Activated naive CD4-positive, alpha-beta T cell treated with anti-CD3 and anti-CD28 coated beads for 36 hours (primary cell): ENCODE results near the gene GCLC. TPM values are rescaled to one million over a fixed set of nuclear protein-coding genes. Genes with fewer than 3 reads are reported as not detected.
"Not testable (repeated sequence)": the region's sequence is repeated elsewhere in the genome, so short reads cannot be mapped to it uniquely, and the experiment has no call there.

Experiments used
- CTCF ChIA-PET: fragments of 350-600 bp; sonication (Branson Sonifier 250); formaldehyde crosslinking; loops from one replicate; lab custom pipeline; 2021; ENCODE audit warnings: antibody characterized with exemption; lab: Charles Lee
- DNase-seq: peaks from one replicate; pipeline ENCODE4 v3.0.0-alpha.2; 2020
- H3K27ac Mint-ChIP-seq: one replicate; pipeline ENCODE4 v1.8.0; 2021; ENCODE audit warnings: mild to moderate bottlenecking, mixed read lengths
- H3K27me3 Mint-ChIP-seq: one replicate; pipeline ENCODE4 v1.8.0; 2021; ENCODE audit warnings: low read depth, mixed read lengths
- H3K36me3 Mint-ChIP-seq: one replicate; pipeline ENCODE4 v1.8.0; 2021; ENCODE audit warnings: low read depth, mixed read lengths
- H3K4me1 Mint-ChIP-seq: one replicate; pipeline ENCODE4 v1.8.0; 2021; ENCODE audit warnings: low read depth, mixed read lengths
- H3K4me3 Mint-ChIP-seq: one replicate; pipeline ENCODE4 v1.8.0; 2021; ENCODE audit warnings: mild to moderate bottlenecking, moderate library complexity, mixed read lengths
- H3K9me3 Mint-ChIP-seq: one replicate; pipeline ENCODE4 v1.8.0; 2021; ENCODE audit warnings: mixed read lengths
- intact Hi-C: fragments of 100-400 bp; cut with micrococcal nuclease; formaldehyde crosslinking; loops from one replicate; pipeline ENCODE4 v1.15.1; 2023
- total RNA-seq, 2 experiments: library from RNA; stranded (reverse); gene quantifications; one replicate each; pipeline ENCODE4 v1.2.3, GENCODE V29; 2021

GCLC gene
- total RNA-seq, 2 experiments from 2014 or later: 13.9 to 18.1 TPM

DNA sequence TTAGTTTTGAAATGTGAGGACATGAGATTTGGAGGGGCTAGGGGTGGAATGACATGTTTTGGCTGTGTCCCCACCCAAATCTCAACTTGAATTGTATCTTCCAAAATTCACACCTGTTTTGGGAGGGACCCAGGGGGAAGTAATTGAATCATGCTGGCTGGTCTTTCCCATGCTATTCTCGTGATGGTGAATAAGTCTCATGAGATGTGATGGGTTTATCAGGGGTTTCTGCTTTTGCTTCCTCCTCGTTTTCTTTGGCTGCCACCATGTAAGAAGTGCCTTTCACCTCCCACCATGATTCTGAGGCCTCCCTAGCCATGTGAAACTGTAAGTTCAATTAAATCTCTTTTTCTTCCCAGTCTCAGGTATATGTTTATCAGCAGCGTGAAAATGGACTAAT is 8.7 kb upstream of the GCLC start:
- H3K36me3 Mint-ChIP-seq, H3K4me3 Mint-ChIP-seq, CTCF ChIA-PET, H3K4me1 Mint-ChIP-seq, DNase-seq, intact Hi-C loops, H3K9me3 Mint-ChIP-seq, H3K27me3 Mint-ChIP-seq, H3K27ac Mint-ChIP-seq: not testable (repeated sequence)

- peaks cover 14% of the 10 kb centered on the region for H3K4me1 Mint-ChIP-seq
- DNase-seq, intact Hi-C loops, H3K27me3 Mint-ChIP-seq, H3K36me3 Mint-ChIP-seq, H3K4me3 Mint-ChIP-seq, H3K27ac Mint-ChIP-seq, CTCF ChIA-PET, H3K9me3 Mint-ChIP-seq: not testable (repeated sequence)
Measured at GRCh38 chr6:53551681-53552080, 6.8 kb upstream of the GCLC start.

DNA sequence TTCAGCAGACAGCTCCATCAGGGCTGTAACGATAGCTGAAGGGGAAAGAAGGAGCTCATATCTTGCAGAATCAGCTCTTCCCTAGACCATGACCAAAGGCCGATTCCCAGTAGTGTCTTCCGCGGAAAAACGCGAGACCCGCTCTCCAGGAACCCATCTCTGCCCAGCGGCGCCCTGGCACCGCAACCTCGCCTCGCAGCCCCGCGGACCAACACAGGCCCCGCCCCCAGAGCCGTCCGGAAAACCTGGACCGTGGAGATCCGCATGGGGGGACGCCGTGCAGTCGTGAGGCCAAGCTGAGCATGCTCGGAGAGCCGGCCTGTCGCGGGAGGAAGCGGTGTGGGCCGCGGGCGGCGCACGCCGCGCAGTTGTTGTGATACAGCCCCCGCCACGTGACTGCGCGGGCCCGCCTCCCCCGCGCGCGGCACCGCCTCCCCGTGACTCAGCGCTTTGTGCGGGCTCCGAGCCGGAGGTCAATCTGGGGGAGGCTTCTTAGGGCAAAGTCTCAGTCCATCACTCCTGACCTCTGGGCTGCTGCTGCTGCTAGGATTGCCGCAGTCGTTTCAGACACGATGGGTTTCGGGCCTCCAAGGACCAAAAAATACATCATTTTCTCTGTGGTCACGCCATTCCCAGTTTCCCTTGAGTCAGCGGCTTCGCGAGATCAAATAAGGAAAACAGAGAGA is 3.1 kb upstream of the GCLC start:
- Mint-ChIP-seq H3K36me3 (no peaks in the 10 kb centered on the region), H3K27ac (peak overlapping the region; percentile 67), H3K27me3 (no peaks in the 10 kb centered on the region), H3K9me3 (no peaks in the 10 kb centered on the region), H3K4me1 (peaks cover 40% of the 10 kb centered on the region), H3K4me3 (peak overlapping the region; percentile 85)
- intact Hi-C loops: loop anchor here (1.0 to 5.0 kb wide), 4 partner anchors 31 to 551 kb away; partner anchors contain the start of genes FBXO9 and GSTA4
- CTCF ChIA-PET: interaction anchor here (0.8 to 2.2 kb wide), 5 partner anchors 52 to 180 kb away, joined by 3 to 12 read pairs (median 5); no protein-coding TSS in a partner anchor
- peak; percentile 94 for DNase-seq

GRCh38 chr6:53547166-53547810 is 2.4 kb upstream of the GCLC start:
- no peaks in the 10 kb centered on the region for H3K9me3 Mint-ChIP-seq
- no peaks in the 10 kb centered on the region for H3K36me3 Mint-ChIP-seq
- peaks cover 47% of the 10 kb centered on the region for H3K4me1 Mint-ChIP-seq
- intact Hi-C loops: loop anchor here (5.0 kb wide), 1 partner anchor 550 kb away; the partner anchor contains the start of gene GSTA4
- DNase-seq: no peak
- no peaks in the 10 kb centered on the region for H3K27me3 Mint-ChIP-seq
- H3K4me3 Mint-ChIP-seq: peak overlapping the region; percentile 85
- CTCF ChIA-PET: interaction anchor here (1.3 to 2.2 kb wide), 3 partner anchors 54 to 172 kb away, joined by 5 to 12 read pairs (median 8); no protein-coding TSS in a partner anchor
- peak overlapping the region; percentile 12 for H3K27ac Mint-ChIP-seq

GRCh38 chr6:53546281-53546680 is 1.4 kb upstream of the GCLC start:
- CTCF ChIA-PET: interaction anchor here (0.7 kb wide), 1 partner anchor 106 kb away, joined by 6 read pairs; no protein-coding TSS in a partner anchor
- no peak overlapping the region for H3K27ac Mint-ChIP-seq
- H3K4me3 Mint-ChIP-seq: no peak overlapping the region

GRCh38 chr6:53544217-53544469 is 758 bp downstream of the GCLC start:
- peaks cover 65% of the 10 kb centered on the region for H3K4me1 Mint-ChIP-seq

More at GRCh38 chr6:53546281-53546680, 1.4 kb upstream of the GCLC start:
- Mint-ChIP-seq H3K36me3 (no peaks in the 10 kb centered on the region), H3K4me1 (peaks cover 55% of the 10 kb centered on the region), H3K27me3 (no peaks in the 10 kb centered on the region), H3K9me3 (no peaks in the 10 kb centered on the region)
- intact Hi-C loops: loop anchor here (5.0 kb wide), 1 partner anchor 549 kb away; the partner anchor contains the start of gene GSTA4
- DNase-seq: no peak

GRCh38 chr6:53543359-53544216 is 1.3 kb downstream of the GCLC start:
- Mint-ChIP-seq H3K36me3 (no peaks in the 10 kb centered on the region), H3K4me1 (peaks cover 65% of the 10 kb centered on the region), H3K27ac (peak overlapping the region; percentile 79), H3K9me3 (no peaks in the 10 kb centered on the region), H3K4me3 (peak overlapping the region; percentile 94), H3K27me3 (no peaks in the 10 kb centered on the region)
- intact Hi-C loops: loop anchor here (1.0 to 5.0 kb wide), 10 partner anchors 36 to 559 kb away; no protein-coding TSS in a partner anchor
- CTCF ChIA-PET: interaction anchor here (1.3 to 2.5 kb wide), 3 partner anchors 103 to 180 kb away, joined by 3 to 19 read pairs (median 3); no protein-coding TSS in a partner anchor
- no peak for DNase-seq

More at GRCh38 chr6:53544217-53544469, 758 bp downstream of the GCLC start:
- Mint-ChIP-seq H3K27ac (peak overlapping the region; percentile 79), H3K9me3 (no peaks in the 10 kb centered on the region), H3K27me3 (no peaks in the 10 kb centered on the region), H3K36me3 (no peaks in the 10 kb centered on the region), H3K4me3 (peak overlapping the region; percentile 94)
- CTCF ChIA-PET: interaction anchor here (1.3 to 2.5 kb wide), 3 partner anchors 103 to 180 kb away, joined by 3 to 19 read pairs (median 3); no protein-coding TSS in a partner anchor
- peak; percentile 25 for DNase-seq
- intact Hi-C loops: loop anchor here (1.0 to 5.0 kb wide), 5 partner anchors 107 to 357 kb away; no protein-coding TSS in a partner anchor

DNA sequence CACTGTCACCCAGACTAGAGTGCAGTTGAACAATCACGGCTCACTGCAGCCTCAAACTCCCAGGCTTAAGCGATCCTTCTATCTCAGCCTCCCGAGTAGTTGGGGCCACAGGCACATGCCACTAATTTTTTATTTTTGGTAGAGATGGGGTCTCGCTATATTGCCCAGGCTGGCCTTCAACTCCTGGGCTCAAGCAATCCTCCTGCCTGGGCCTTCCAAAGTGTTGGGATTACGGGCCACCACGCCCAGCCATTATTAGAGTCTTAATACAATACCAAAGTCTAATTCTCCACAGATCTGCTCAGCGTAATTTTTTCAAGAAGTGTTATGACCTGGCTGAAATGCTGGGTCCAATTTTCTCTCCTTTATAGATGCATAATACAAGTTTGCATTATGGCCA is 3.0 kb downstream of the GCLC start:
- CTCF ChIA-PET: no interaction called here
- Mint-ChIP-seq H3K4me1 (peaks cover 57% of the 10 kb centered on the region), H3K36me3 (no peaks in the 10 kb centered on the region), H3K4me3 (no peak overlapping the region), H3K27me3 (no peaks in the 10 kb centered on the region), H3K27ac (no peak overlapping the region), H3K9me3 (no peaks in the 10 kb centered on the region)
- intact Hi-C loops: loop anchor here (2.0 to 5.0 kb wide), 3 partner anchors 115 to 557 kb away; no protein-coding TSS in a partner anchor
- DNase-seq: no peak

GRCh38 chr6:53540129-53540692 is 4.7 kb downstream of the GCLC start:
- intact Hi-C loops: loop anchor here (5.0 kb wide), 1 partner anchor 353 kb away; no protein-coding TSS in a partner anchor
- H3K4me1 Mint-ChIP-seq: peaks cover 52% of the 10 kb centered on the region
- no peak overlapping the region for H3K4me3 Mint-ChIP-seq
- H3K36me3 Mint-ChIP-seq: no peaks in the 10 kb centered on the region
- H3K27ac Mint-ChIP-seq: no peak overlapping the region
- DNase-seq: no peak
- no peaks in the 10 kb centered on the region for H3K27me3 Mint-ChIP-seq
- CTCF ChIA-PET: interaction anchor here (0.7 to 1.2 kb wide), 2 partner anchors 43 to 186 kb away, joined by 3 read pairs; no protein-coding TSS in a partner anchor
- H3K9me3 Mint-ChIP-seq: no peaks in the 10 kb centered on the region

- CTCF ChIA-PET: interaction anchor here (1.2 to 2.7 kb wide), 2 partner anchors 42 to 189 kb away, joined by 3 to 6 read pairs; no protein-coding TSS in a partner anchor
- Mint-ChIP-seq H3K27ac (no peak overlapping the region), H3K36me3 (no peaks in the 10 kb centered on the region), H3K27me3 (no peaks in the 10 kb centered on the region), H3K4me1 (peaks cover 49% of the 10 kb centered on the region), H3K4me3 (no peak overlapping the region), H3K9me3 (no peaks in the 10 kb centered on the region)
- no peak for DNase-seq
- intact Hi-C loops: no loop called here
Measured at GRCh38 chr6:53539561-53539960, 5.3 kb downstream of the GCLC start.

GRCh38 chr6:53536561-53536960 is 8.3 kb downstream of the GCLC start:
- CTCF ChIA-PET: no interaction called here
- DNase-seq: no peak
- Mint-ChIP-seq H3K4me1 (peaks cover 40% of the 10 kb centered on the region), H3K9me3 (no peaks in the 10 kb centered on the region), H3K4me3 (no peak overlapping the region), H3K27me3 (no peaks in the 10 kb centered on the region), H3K27ac (no peak overlapping the region), H3K36me3 (no peaks in the 10 kb centered on the region)
- intact Hi-C loops: no loop called here
